Adrenal gland (tissue), 12 donors: Measurements from ENCODE around the gene CCDC9B. TPM values are rescaled to one million over a fixed set of nuclear protein-coding genes. Genes with fewer than 3 reads are reported as not detected.

ENCODE experiments used
- DNase-seq, 7 donors: peaks; one replicate each; pipeline ENCODE4 v3.0.0-alpha.2; 2019 to 2020
- H3K27ac ChIP-seq, 5 donors: fragments of 200-600 bp; sonication (generic) in 4 of 5; 1 replicate in 3 of 5; 2 replicates in 2 of 5; pipeline versions ENCODE4 v1.5.1 to v1.8.0; 2016 to 2020; ENCODE audit warnings: mild to moderate bottlenecking in 1 of 5
- H3K27me3 ChIP-seq: fragments of 200-600 bp; 2 replicates; pipeline ENCODE4 v1.8.0; 2021
- H3K36me3 ChIP-seq, 2 donors: fragments of 200-600 bp; replicated peaks in 1 of 2; 1 replicate in 1 of 2; 2 replicates in 1 of 2; pipeline versions ENCODE4 v1.5.1 to v1.8.0; 2018 to 2022
- H3K4me1 ChIP-seq, 2 donors: fragments of 200-600 bp; replicated peaks in 1 of 2; 1 replicate in 1 of 2; 2 replicates in 1 of 2; pipeline versions ENCODE4 v1.5.1 to v1.8.0; 2018 to 2021
- H3K4me3 ChIP-seq, 4 donors: fragments of 200-600 bp; sonication (generic) in 3 of 4; one replicate each; pipeline ENCODE4 v1.5.1; 2016 to 2018
- H3K9me3 ChIP-seq, 3 donors: fragments of 200-600 bp; sonication (generic) in 1 of 3; replicated peaks in 1 of 3; 1 replicate in 2 of 3; 2 replicates in 1 of 3; pipeline versions ENCODE4 v1.5.1 to v1.8.0; 2016 to 2021
- POLR2A ChIP-seq, 2 donors: fragments of 450-650 bp; IDR thresholded peaks; one replicate each; pipeline ENCODE4 v1.6.1; 2017; ENCODE audit warnings: antibody characterized with exemption in 2 of 2, mild to moderate bottlenecking in 2 of 2, moderate library complexity in 1 of 2
- WGBS, 4 donors: extraction: QIAGEN DNeasy Blood & Tissue Kit in 2 of 4; methylation state at CpG; one replicate each; pipeline versions ENCODE4 v1.1.5 to v1.1.7; 2013 to 2017; 5-methylcytosine and 5-hydroxymethylcytosine counted together
- intact Hi-C, 2 donors: fragments of 100-400 bp; cut with DNase I; formaldehyde crosslinking; loops; one replicate each; pipeline versions ENCODE4 v1.14.1 to v1.15.0; 2022 to 2023
- polyA plus RNA-seq, 3 donors: library from polyadenylated mRNA; stranded (reverse); fragments of 200-250 nt in 2 of 3; fragments of 350-450 nt in 1 of 3; fragmentation: Illumina TruSeq in 1 of 3; extraction: RNeasy Lipid Tissue Mini Kit (QIAGEN cat#74804) in 1 of 3; gene quantifications; one replicate each; pipeline ENCODE4 v1.2.3, GENCODE V29; 2013 to 2014
- total RNA-seq, 9 donors: library from RNA; depleted of rRNA in 4 of 9; stranded (reverse); fragments of >200 nt in 4 of 9; fragments of 120-200 nt in 1 of 9; fragmentation: NEBNext Ultra II Directional in 1 of 9; extraction: Animal tissue kit (Norgen Biotek cat#: 25700) in 1 of 9; gene quantifications; one replicate each; pipeline versions ENCODE4 v1.1.0 to v1.2.4, GENCODE V29; 2013 to 2023
- TF ChIP-seq, protein P1 (sequence below), 6 experiments: fragments of 450-650 bp in 4 of 6; fragments of 200-600 bp in 2 of 6; sonication (generic) in 1 of 6; IDR thresholded peaks; 1 replicate in 5 of 6; 2 replicates in 1 of 6; pipeline versions ENCODE4 v1.5.1 to v1.8.0; 2016 to 2021; ENCODE audit warnings: antibody characterized with exemption in 6 of 6, mild to moderate bottlenecking in 2 of 6, moderate library complexity in 1 of 6
- donor health status: healthy with polysubstance abuse.
- donor health status: Bipolar disorder and iron deficiency.
- donor health status: DM: yes; HTN: yes; CAD: no.
- donor health status: DM: no; HTN: no; CAD: no.
- donor health status: DM: no; HTN: no; CAD: no.
- donor health status: DM: yes; HTN: yes; CAD: no.

Gene CCDC9B
- total and polyA plus RNA-seq, 12 donors = 0.72 to 41.0 (median 10.8) TPM

DNA sequence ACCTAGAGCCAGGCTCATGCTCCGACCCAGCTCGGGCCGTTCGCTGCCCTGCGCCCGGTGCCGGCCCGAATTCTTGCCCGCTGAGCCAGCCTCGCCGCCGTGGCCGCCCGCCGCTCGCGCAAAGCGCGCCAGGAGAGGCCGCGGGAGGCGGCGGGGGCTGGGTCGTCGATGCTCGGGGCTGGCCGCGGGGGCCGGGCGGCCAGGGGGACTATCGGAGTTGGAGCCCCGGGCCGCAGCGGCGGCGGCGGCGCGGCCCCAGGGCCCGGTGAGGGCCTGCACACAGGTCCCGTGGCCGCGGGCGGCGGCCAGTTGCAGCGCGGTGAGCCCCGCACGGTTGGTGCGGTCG is 59.0 kb downstream of the CCDC9B start:
- H3K36me3 ChIP-seq = no peaks in the 10 kb centered on the region
- intact Hi-C loops = loop anchor here (5.0 kb wide), 2 partner anchors 141 to 146 kb away; no protein-coding TSS in a partner anchor
- peaks cover 14 to 15% of the 10 kb centered on the region in 2 donors for H3K4me1 ChIP-seq
- H3K27ac ChIP-seq = no peak overlapping the region
- H3K27me3 ChIP-seq = peaks cover 47% of the 10 kb centered on the region
- H3K9me3 ChIP-seq = no peaks in the 10 kb centered on the region
- DNase-seq = no peak
- TF ChIP-seq, protein P1, sequence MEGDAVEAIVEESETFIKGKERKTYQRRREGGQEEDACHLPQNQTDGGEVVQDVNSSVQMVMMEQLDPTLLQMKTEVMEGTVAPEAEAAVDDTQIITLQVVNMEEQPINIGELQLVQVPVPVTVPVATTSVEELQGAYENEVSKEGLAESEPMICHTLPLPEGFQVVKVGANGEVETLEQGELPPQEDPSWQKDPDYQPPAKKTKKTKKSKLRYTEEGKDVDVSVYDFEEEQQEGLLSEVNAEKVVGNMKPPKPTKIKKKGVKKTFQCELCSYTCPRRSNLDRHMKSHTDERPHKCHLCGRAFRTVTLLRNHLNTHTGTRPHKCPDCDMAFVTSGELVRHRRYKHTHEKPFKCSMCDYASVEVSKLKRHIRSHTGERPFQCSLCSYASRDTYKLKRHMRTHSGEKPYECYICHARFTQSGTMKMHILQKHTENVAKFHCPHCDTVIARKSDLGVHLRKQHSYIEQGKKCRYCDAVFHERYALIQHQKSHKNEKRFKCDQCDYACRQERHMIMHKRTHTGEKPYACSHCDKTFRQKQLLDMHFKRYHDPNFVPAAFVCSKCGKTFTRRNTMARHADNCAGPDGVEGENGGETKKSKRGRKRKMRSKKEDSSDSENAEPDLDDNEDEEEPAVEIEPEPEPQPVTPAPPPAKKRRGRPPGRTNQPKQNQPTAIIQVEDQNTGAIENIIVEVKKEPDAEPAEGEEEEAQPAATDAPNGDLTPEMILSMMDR (IDR thresholded peaks at IDR 0.05) = no peak
- TF ChIP-seq POLR2A (IDR thresholded peaks at IDR 0.05) = no peak
- peak overlapping the region in 1 of 4 donors; percentile 50 for H3K4me3 ChIP-seq
- WGBS, 4 donors = 3 to 6% (median 5%) methylated on average over 6 to 51 of the region's 51 CpGs; no CpG with 5 or more reads in 1 of the 4 donors

Other genes with a start within 250 kb of the CCDC9B start
- gene BMF, start 232.1 kb downstream of the CCDC9B start, total RNA-seq = 10 to 100 TPM in 3 of 9 donors, 1 to 10 TPM in 6; 3.6 to 12.8 (median 7.1) TPM
- gene BMF, start 232.1 kb downstream of the CCDC9B start, polyA plus RNA-seq = 1 to 10 TPM; 1.3 to 9.3 (median 2.5) TPM
- gene BUB1B, start 179.9 kb downstream of the CCDC9B start, total RNA-seq = 10 to 100 TPM in 1 of 9 donors, 1 to 10 TPM in 8; 1.1 to 13.7 (median 2.7) TPM
- 1 to 10 TPM in 2 of 3 donors, under 1 TPM in 1; 0.81 to 2.9 (median 1.4) TPM for gene BUB1B, start 179.9 kb downstream of the CCDC9B start, polyA plus RNA-seq
- 10 to 100 TPM in 7 of 9 donors, 1 to 10 TPM in 2; 5.8 to 31.0 (median 18.2) TPM for gene PAK6, start 101.9 kb downstream of the CCDC9B start, total RNA-seq
- gene PAK6, start 101.9 kb downstream of the CCDC9B start, polyA plus RNA-seq = 10 to 100 TPM in 1 of 3 donors, 1 to 10 TPM in 2; 4.9 to 11.3 (median 6.0) TPM
- not detected for gene ANKRD63, start 57.9 kb downstream of the CCDC9B start, total RNA-seq
- gene ANKRD63, start 57.9 kb downstream of the CCDC9B start, polyA plus RNA-seq = not detected
- 10 to 100 TPM in 7 of 9 donors, 1 to 10 TPM in 2; 2.5 to 36.1 (median 23.6) TPM for gene PLCB2, start 33.0 kb downstream of the CCDC9B start, total RNA-seq
- 100 to 1,000 TPM in 1 of 3 donors, 10 to 100 TPM in 1, 1 to 10 TPM in 1; 5.4 to 100 (median 39.4) TPM for gene PLCB2, start 33.0 kb downstream of the CCDC9B start, polyA plus RNA-seq
- 10 to 100 TPM; 10.6 to 25.5 (median 19.3) TPM for gene INAFM2, start 17.2 kb downstream of the CCDC9B start, total RNA-seq
- gene INAFM2, start 17.2 kb downstream of the CCDC9B start, polyA plus RNA-seq = 10 to 100 TPM; 12.0 to 24.5 (median 20.9) TPM
- gene PHGR1, start 10.1 kb upstream of the CCDC9B start, total RNA-seq = under 1 TPM in 1 of 9 donors, not detected in 8; 0.79 TPM
- 1 to 10 TPM in 2 of 3 donors, not detected in 1; 1.3 to 4.5 TPM for gene PHGR1, start 10.1 kb upstream of the CCDC9B start, polyA plus RNA-seq
- 1 to 10 TPM in 4 of 9 donors, under 1 TPM in 4, not detected in 1; 0.36 to 3.6 (median 0.94) TPM for gene DISP2, start 17.3 kb upstream of the CCDC9B start, total RNA-seq
- gene DISP2, start 17.3 kb upstream of the CCDC9B start, polyA plus RNA-seq = 10 to 100 TPM in 2 of 3 donors, 1 to 10 TPM in 1; 1.8 to 19.4 (median 10.3) TPM
- gene KNSTRN, start 41.8 kb upstream of the CCDC9B start, total RNA-seq = 10 to 100 TPM in 5 of 9 donors, 1 to 10 TPM in 4; 4.0 to 39.8 (median 10.7) TPM
- 10 to 100 TPM in 1 of 3 donors, 1 to 10 TPM in 2; 7.0 to 21.9 (median 9.2) TPM for gene KNSTRN, start 41.8 kb upstream of the CCDC9B start, polyA plus RNA-seq
- 100 to 1,000 TPM in 8 of 9 donors, 10 to 100 TPM in 1; 64.5 to 252 (median 156) TPM for gene IVD, start 64.9 kb upstream of the CCDC9B start, total RNA-seq
- 10 to 100 TPM; 61.0 to 92.4 (median 62.6) TPM for gene IVD, start 64.9 kb upstream of the CCDC9B start, polyA plus RNA-seq
- gene BAHD1, start 100.0 kb upstream of the CCDC9B start, total RNA-seq = 10 to 100 TPM; 26.3 to 58.8 (median 34.5) TPM
- gene BAHD1, start 100.0 kb upstream of the CCDC9B start, polyA plus RNA-seq = 10 to 100 TPM; 13.2 to 30.8 (median 23.6) TPM
- 10 to 100 TPM in 5 of 9 donors, 1 to 10 TPM in 4; 7.4 to 20.6 (median 14.0) TPM for gene CHST14, start 130.0 kb upstream of the CCDC9B start, total RNA-seq
- 10 to 100 TPM in 1 of 3 donors, 1 to 10 TPM in 2; 5.0 to 11.0 (median 6.7) TPM for gene CHST14, start 130.0 kb upstream of the CCDC9B start, polyA plus RNA-seq
- gene CCDC32, start 224.1 kb upstream of the CCDC9B start, total RNA-seq = 10 to 100 TPM; 28.4 to 42.8 (median 37.7) TPM
- 10 to 100 TPM; 33.1 to 41.7 (median 37.7) TPM for gene CCDC32, start 224.1 kb upstream of the CCDC9B start, polyA plus RNA-seq
- gene RPUSD2, start 228.4 kb upstream of the CCDC9B start, total RNA-seq = 10 to 100 TPM; 10.0 to 20.7 (median 11.9) TPM
- gene RPUSD2, start 228.4 kb upstream of the CCDC9B start, polyA plus RNA-seq = 10 to 100 TPM in 2 of 3 donors, 1 to 10 TPM in 1; 5.7 to 18.5 (median 11.0) TPM